ENCODE data around the gene EDC4. TPM values are rescaled to one million over a fixed set of nuclear protein-coding genes. Genes with fewer than 3 reads are reported as not detected.
A peak's percentile ranks its signal among the peaks of the same experiment; 100 is the strongest.

EDC4 gene
- total and polyA plus RNA-seq, 2 donors from 2014 or later, result 44.7 to 56.5 TPM

DNA sequence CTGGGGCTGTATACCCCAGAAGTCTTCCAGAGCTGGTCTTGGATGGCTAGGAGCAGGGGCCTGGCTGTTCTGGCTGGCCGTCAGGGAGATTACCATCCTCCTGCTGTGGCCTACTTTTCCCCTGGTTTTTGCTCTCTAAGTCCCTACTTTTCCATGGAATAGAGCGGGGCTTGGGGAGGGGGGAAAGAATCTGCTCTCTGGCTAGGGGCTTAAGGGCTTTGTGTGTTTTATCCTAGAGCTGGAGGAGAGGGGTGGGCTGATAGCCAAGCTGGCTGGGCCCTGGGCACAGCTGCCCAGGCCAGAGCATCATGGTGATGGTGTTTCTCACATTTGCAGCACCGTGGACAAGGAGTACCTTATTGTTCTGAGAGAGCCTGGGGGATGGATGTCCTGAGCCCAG, 15.5 kb downstream of the EDC4 start:
- H3K36me3 ChIP-seq (ENCODE audit: control insufficient read depth in 2 of 3, insufficient read depth in 3 of 3, low read length in 3 of 3), result peaks cover 0 to 6% (median 0%) of the 10 kb centered on the region in 3 donors
- TF ChIP-seq, protein P1, sequence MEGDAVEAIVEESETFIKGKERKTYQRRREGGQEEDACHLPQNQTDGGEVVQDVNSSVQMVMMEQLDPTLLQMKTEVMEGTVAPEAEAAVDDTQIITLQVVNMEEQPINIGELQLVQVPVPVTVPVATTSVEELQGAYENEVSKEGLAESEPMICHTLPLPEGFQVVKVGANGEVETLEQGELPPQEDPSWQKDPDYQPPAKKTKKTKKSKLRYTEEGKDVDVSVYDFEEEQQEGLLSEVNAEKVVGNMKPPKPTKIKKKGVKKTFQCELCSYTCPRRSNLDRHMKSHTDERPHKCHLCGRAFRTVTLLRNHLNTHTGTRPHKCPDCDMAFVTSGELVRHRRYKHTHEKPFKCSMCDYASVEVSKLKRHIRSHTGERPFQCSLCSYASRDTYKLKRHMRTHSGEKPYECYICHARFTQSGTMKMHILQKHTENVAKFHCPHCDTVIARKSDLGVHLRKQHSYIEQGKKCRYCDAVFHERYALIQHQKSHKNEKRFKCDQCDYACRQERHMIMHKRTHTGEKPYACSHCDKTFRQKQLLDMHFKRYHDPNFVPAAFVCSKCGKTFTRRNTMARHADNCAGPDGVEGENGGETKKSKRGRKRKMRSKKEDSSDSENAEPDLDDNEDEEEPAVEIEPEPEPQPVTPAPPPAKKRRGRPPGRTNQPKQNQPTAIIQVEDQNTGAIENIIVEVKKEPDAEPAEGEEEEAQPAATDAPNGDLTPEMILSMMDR (IDR thresholded peaks at IDR 0.05; ENCODE audit: borderline replicate concordance, extremely low read depth, insufficient read depth), result no peak
- no peak for FAIRE-seq
- no peak overlapping the region for H3K4me3 ChIP-seq (ENCODE audit: low read length in 3 of 3)
- no peak for DNase-seq
- no peaks in the 10 kb centered on the region for H3K27me3 ChIP-seq (ENCODE audit: control insufficient read depth, insufficient read depth, low read length)
- no peaks in the 10 kb centered on the region for H3K9me3 ChIP-seq (ENCODE audit: control insufficient read depth in 2 of 3, insufficient read depth in 1 of 3, low read length in 3 of 3)
- H3K9ac ChIP-seq (ENCODE audit: low read length in 3 of 3), result no peak overlapping the region
- H3K27ac ChIP-seq (ENCODE audit: low read depth in 2 of 2, low read length in 2 of 2), result no peak overlapping the region
- intact Hi-C loops (cut with DNase I), result no loop called here
- H3K4me1 ChIP-seq (ENCODE audit: control insufficient read depth in 2 of 3, insufficient read depth in 2 of 3, low read depth in 1 of 3, low read length in 3 of 3), result no peaks in the 10 kb centered on the region

DNA sequence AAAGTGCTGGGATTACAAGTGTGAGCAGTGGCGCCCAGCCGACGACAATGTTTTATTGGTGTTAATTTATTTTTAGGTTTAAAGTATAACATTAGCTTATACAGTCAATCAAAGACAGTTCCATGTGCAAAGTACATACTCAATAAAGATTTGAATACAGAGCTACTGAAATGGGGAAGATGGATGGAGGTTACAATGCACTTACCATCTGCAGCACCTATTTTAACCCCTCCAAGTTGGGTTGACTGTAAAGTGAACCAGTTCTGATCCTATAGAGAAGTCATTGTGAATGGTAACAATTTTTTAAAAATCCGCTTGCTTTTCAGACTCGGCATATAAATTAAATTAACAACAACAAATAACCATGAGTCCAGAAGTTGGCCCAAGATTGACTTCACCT, 19.5 kb downstream of the EDC4 start:
- DNase-seq, result no peak
- intact Hi-C loops (cut with DNase I), result no loop called here
- Histone ChIP-seq H3K27ac (ENCODE audit: low read depth in 2 of 2, low read length in 2 of 2) (no peak overlapping the region), H3K4me3 (ENCODE audit: low read length in 3 of 3) (peak overlapping the region; percentile 56 to 72 (median 71)), H3K36me3 (ENCODE audit: control insufficient read depth in 2 of 3, insufficient read depth in 3 of 3, low read length in 3 of 3) (no peaks in the 10 kb centered on the region), H3K9ac (ENCODE audit: low read length in 3 of 3) (peak overlapping the region in 2 of 3 donors; percentile 31 to 64), H3K9me3 (ENCODE audit: control insufficient read depth in 2 of 3, insufficient read depth in 1 of 3, low read length in 3 of 3) (no peaks in the 10 kb centered on the region), H3K27me3 (ENCODE audit: control insufficient read depth, insufficient read depth, low read length) (no peaks in the 10 kb centered on the region), H3K4me1 (ENCODE audit: control insufficient read depth in 2 of 3, insufficient read depth in 2 of 3, low read depth in 1 of 3, low read length in 3 of 3) (peaks cover 0 to 20% (median 8%) of the 10 kb centered on the region in 3 donors)
- TF ChIP-seq, protein P1 (IDR thresholded peaks at IDR 0.05; ENCODE audit: borderline replicate concordance, extremely low read depth, insufficient read depth), result no peak
- no peak for FAIRE-seq

DNA sequence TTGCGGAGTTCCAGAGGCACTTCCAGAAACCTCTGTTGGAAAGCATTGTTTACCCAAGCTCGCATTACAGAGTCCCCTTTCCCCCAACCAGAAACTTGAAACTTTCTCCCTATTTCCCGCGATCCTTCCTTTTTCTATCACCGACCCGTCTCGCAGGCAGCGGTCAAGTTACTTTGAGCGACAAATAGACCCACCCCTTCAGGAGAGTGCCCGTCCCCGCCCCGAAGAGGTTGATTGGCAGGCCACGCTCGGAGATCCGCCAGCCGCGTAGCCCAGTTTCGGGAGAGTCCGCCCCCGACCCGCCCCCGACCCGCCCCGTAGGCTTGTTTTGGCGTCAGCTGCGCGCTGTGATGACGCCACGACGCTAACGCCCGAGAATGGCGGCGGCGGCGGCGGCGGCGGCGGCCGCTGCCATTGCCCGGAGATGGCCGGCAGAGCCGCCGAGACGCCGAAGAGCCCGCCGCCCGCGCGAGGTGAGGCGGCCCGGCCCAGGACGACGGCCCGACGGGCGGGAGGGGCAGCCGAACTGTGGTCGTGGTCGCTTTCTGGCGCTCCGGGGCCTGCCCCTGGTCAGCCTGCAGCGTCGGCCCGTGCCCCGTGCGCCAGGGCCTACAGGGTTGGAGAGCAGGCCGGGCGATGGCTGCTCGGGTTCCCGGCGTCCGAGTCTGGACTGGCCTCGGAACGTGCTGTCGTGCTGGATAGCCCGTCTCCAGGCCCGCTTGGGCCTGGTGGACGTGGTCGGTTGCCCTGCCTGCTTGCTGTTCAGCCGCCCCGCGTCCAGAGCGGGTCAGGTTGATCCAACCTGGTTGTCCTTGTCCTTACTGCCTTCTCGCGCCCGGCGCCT, 20.3 kb downstream of the EDC4 start, which contains the start of gene PSKH1:
Gene PSKH1, plus strand, starts transcription at position 356 of the 844 bp plus-strand sequence. CDS start 15,496 bp downstream, outside the sequence.
- Histone ChIP-seq H3K27ac (ENCODE audit: low read depth in 2 of 2, low read length in 2 of 2) (peak within 1 kb of the TSS; percentile 88 to 95), H3K27me3 (ENCODE audit: control insufficient read depth, insufficient read depth, low read length) (no peaks in the 10 kb centered on the region), H3K4me3 (ENCODE audit: low read length in 3 of 3) (peak within 1 kb of the TSS; percentile 76 to 91 (median 84)), H3K9me3 (ENCODE audit: control insufficient read depth in 2 of 3, insufficient read depth in 1 of 3, low read length in 3 of 3) (no peaks in the 10 kb centered on the region), H3K9ac (ENCODE audit: low read length in 3 of 3) (peak within 1 kb of the TSS; percentile 74 to 98 (median 74)), H3K4me1 (ENCODE audit: control insufficient read depth in 2 of 3, insufficient read depth in 2 of 3, low read depth in 1 of 3, low read length in 3 of 3) (peaks cover 0 to 20% (median 8%) of the 10 kb centered on the region in 3 donors), H3K36me3 (ENCODE audit: control insufficient read depth in 2 of 3, insufficient read depth in 3 of 3, low read length in 3 of 3) (no peaks in the 10 kb centered on the region)
- FAIRE-seq (no peak), DNase-seq (peak; percentile 98 to 99 (median 98))
- TF ChIP-seq, protein P1 (IDR thresholded peaks at IDR 0.05; ENCODE audit: borderline replicate concordance, extremely low read depth, insufficient read depth), result no peak
- intact Hi-C loops (cut with DNase I), result no loop called here

All from kidney (tissue), 14 donors.